ENCODE results near the gene FERMT3. TPM values are rescaled to one million over a fixed set of nuclear protein-coding genes. Genes with fewer than 3 reads are reported as not detected.

FERMT3 gene
- total RNA-seq, 4 donors from 2014 or later: 23.5 to 97.6 (median 42.2) TPM

DNA sequence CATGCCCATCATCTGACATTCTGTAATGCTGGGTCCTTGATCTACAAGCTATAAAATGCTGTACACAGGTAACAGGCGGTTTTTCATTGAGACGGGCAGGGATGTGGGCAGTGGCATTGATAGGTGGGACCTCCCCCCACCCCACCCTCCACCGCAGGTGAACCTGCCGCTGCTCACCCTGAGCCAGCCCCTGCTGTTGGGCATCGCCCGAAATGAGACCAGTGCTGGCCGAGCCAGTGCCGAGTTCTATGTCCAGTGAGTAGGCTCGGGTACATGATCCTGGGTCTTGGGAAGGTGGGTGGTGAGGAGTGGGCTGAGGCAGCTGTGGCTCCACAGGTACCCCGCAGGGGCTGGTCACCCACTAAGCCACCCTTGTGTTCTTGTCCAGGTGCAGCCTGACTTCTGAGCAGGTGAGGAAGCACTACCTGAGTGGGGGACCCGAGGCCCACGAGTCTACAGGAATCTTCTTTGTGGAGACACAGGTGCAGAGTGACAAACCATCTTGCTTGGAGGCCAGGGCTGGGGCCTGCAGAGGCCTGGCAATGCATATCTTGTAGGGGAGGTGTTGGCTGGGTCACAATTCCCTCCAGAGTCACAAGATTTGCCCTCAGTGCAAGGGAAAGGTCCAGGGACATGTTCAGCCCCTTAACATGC is 22.7 kb downstream of the FERMT3 start:
- TF ChIP-seq, protein P1, sequence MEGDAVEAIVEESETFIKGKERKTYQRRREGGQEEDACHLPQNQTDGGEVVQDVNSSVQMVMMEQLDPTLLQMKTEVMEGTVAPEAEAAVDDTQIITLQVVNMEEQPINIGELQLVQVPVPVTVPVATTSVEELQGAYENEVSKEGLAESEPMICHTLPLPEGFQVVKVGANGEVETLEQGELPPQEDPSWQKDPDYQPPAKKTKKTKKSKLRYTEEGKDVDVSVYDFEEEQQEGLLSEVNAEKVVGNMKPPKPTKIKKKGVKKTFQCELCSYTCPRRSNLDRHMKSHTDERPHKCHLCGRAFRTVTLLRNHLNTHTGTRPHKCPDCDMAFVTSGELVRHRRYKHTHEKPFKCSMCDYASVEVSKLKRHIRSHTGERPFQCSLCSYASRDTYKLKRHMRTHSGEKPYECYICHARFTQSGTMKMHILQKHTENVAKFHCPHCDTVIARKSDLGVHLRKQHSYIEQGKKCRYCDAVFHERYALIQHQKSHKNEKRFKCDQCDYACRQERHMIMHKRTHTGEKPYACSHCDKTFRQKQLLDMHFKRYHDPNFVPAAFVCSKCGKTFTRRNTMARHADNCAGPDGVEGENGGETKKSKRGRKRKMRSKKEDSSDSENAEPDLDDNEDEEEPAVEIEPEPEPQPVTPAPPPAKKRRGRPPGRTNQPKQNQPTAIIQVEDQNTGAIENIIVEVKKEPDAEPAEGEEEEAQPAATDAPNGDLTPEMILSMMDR (IDR thresholded peaks at IDR 0.05; ENCODE audit: low read depth): no peak

DNA sequence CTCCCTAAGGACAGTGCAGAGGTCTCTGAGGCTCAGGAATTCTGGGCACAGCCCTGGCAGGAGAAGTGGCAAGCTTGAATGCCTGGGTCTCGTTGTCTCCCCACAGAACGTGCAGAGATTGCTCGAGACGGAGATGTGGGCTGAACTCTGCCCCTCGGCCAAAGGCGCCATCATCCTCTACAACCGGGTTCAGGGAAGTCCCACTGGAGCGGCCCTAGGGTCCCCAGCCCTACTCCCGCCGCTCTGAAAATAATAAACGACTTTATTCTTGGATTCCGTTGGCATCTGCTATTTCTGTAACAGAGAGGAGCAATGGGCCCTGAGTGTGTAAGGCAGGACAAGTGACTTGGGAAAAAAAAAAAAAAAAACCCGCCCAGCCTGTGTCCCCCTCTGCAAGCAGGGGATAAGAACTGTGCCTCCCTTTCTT is 23.2 kb downstream of the FERMT3 start:
- TF ChIP-seq, protein P1 (IDR thresholded peaks at IDR 0.05; ENCODE audit: low read depth): no peak

DNA sequence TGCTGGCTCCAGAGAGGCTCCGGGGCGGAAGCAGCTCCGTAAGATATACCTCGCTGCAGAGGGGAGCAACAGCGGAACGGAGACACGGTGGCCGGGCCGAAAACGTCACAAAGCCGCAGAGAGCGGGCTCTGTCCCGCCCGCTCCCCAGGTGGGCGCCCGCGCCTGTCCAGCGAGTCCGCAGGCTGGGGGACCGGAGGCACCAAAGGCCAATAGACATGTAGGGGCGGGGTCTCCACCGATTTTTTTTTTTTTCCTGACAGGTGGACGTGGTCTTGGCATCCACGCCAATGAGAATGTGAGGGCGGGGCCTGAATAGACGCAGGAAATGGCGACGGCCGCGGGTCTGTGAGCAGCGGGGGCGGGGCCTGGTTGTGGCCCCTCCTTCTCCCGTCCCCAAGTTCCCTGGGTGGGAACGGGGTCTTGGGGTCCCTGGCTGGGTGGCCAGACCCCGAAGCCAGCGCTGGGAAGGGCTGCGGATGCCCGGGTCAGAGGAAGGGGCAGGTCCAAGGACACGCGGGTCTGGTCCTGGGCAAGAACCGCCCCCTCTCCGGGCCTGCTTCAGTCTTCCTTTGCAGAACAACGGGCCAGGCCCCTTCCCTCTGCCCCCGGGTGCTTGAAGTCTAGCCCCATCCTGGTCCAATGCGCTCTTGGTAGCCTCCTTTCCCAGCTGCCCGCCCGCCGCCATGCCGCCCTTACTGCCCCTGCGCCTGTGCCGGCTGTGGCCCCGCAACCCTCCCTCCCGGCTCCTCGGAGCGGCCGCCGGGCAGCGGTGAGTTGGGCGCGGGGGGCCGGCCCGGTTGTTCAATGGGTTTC is 23.9 kb downstream of the FERMT3 start, which contains the start of gene DNAJC4:
Gene DNAJC4 (plus strand): TSS at position 378 of the 814 bp plus-strand sequence. CDS start 307 bp downstream, at position 685.
- TF ChIP-seq, protein P1 (IDR thresholded peaks at IDR 0.05; ENCODE audit: low read depth): no peak

DNA sequence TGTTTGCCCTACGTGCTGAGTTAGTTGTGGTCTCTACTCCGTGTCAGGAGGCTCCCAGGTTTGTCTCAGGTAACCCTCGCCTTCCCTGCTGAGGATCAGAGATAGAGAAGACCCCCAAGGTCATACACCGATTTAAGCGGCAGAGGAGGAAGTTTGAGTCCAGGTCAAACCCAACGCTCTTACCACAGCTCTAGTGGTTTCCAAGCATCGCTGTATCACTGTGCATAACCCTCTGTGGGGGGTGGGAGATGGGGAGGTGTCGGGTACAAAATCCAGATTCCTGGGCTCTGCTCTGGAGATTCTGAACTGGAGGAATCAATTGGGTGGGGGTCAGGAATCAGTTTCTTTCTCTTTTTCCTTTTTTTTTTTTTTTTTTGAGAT is 24.5 kb downstream of the FERMT3 start:
- TF ChIP-seq, protein P1 (IDR thresholded peaks at IDR 0.05; ENCODE audit: low read depth): no peak

DNA sequence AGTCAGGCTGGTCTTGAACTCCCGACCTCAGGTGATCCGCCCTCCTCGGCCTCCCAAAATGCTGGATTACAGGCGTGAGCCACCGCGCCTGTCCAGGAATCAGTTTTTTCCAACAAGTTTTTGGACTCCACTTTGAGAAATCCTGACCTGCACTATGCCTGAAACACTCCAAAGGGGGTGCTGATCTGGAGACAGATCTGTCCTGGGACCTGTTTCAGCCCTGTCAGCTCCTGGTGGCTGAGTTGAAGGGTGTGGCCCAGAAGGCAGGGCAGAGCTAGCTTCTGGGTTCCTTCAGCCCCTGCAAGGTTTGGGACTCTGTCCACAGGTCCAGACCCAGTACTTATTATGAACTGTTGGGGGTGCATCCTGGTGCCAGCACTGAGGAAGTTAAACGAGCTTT is 25.0 kb downstream of the FERMT3 start:
- TF ChIP-seq, protein P1 (IDR thresholded peaks at IDR 0.05; ENCODE audit: low read depth): no peak

DNA sequence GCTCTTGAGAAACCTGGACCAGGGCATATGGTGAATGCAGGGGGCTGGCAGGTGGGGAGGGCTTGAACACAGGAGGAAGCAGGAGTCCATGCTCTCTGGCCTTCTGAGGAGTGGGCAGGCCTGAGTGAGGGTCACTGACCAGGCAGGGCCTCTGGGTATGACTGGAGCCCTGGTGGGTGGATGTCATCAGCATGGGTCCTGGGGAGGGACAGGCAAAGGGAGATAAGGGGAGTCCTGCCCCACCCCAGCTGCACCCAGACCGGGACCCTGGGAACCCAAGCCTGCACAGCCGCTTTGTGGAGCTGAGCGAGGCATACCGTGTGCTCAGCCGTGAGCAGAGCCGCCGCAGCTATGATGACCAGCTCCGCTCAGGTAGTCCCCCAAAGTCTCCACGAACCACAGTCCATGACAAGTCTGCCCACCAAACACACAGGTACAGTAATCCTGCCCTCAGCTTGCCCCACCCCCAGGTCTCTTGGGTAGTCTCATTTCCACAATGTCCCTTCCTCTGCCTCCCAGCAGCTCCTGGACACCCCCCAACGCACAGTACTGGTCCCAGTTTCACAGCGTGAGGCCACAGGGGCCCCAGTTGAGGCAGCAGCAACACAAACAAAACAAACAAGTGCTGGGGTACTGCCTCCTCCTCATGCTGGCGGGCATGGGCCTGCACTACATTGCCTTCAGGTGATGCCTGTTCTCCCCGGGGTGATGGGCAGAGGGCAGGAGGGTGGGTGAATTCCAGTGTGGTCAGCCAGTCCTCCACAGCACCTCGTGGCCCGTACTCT is 25.9 kb downstream of the FERMT3 start:
- TF ChIP-seq, protein P1 (IDR thresholded peaks at IDR 0.05; ENCODE audit: low read depth): no peak

DNA sequence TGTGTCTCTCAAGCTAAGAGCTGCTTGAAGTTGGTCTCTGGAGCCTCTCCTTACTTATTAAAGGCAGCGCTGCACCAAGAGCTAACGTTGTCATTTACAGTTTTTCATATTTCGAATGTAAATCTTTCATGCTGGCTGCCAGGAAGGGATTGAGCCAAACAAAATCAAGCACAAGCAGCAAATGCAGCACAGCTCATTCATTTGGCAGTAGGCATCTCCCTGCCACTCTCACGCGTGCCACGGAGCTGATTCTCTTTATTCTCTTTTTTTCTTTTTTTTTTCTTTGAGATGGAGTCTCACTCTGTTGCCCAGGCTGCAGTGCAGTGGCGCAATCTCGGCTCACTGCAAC is 26.4 kb downstream of the FERMT3 start:
- TF ChIP-seq, protein P1 (IDR thresholded peaks at IDR 0.05; ENCODE audit: low read depth): no peak

Data from subcutaneous adipose tissue (tissue), 4 donors.